Adipose tissue (tissue), 3 donors: Measurements from ENCODE around the gene FGF9. TPM values are rescaled to one million over a fixed set of nuclear protein-coding genes. Genes with fewer than 3 reads are reported as not detected.

ENCODE experiments used
- H3K27ac ChIP-seq: one replicate; pipeline ENCODE4 v1.5.1; 2013; ENCODE audit warnings: low read depth, low read length
- WGBS, 3 donors: extraction: QIAGEN DNeasy Blood & Tissue Kit; methylation state at CpG; one replicate each; pipeline ENCODE4 v1.1.7; 2013; 5-methylcytosine and 5-hydroxymethylcytosine counted together
- polyA plus RNA-seq, 3 donors: library from polyadenylated mRNA; stranded (reverse); fragments of 200-250 nt; gene quantifications; one replicate each; pipeline ENCODE4 v1.2.3, GENCODE V29; 2013
- donor health status: healthy with polysubstance abuse.
- donor health status: Bipolar disorder and iron deficiency.
- donor health status: healthy.

The FGF9 gene
- 1 to 10 TPM in 1 of 3 donors, under 1 TPM in 2; 0.09 to 1.0 (median 0.18) TPM for polyA plus RNA-seq

- WGBS, 3 donors: 0 to 1% (median 0%) methylated on average over 60 to 62 of the region's 62 CpGs
- H3K27ac ChIP-seq: no peak within 1 kb of the TSS
Measured at GRCh38 chr13:21670883-21671619, at the start of gene FGF9. FGF9 (plus strand) TSS chr13:21671073; CDS start chr13:21671913, 840 bp downstream.

DNA sequence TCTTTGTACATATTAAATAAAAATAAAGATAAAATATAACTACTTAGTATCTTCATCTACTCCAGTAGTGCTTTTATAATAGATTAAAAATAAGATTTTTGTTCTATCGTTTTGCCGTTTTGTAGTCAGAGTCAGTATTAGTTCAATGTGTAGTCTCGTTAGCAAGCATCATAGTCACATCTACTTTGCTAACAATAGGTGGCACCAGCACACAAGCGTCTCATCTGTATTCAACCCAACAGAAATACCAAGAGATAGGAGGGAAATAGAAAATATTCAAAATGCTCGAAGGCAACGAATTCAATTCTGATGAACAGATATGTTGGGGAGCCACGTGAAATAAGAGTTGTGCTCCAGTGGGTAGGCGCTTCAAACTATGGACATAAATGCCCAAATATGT, 45.5 kb upstream of the FGF9 start:
- WGBS, 3 donors: 39 to 51% (median 49%) methylated on average over 8 of the region's 8 CpGs
- no peak overlapping the region for H3K27ac ChIP-seq

- H3K27ac ChIP-seq: no peak overlapping the region
Measured at GRCh38 chr13:21632196-21632595, 38.7 kb upstream of the FGF9 start.

DNA sequence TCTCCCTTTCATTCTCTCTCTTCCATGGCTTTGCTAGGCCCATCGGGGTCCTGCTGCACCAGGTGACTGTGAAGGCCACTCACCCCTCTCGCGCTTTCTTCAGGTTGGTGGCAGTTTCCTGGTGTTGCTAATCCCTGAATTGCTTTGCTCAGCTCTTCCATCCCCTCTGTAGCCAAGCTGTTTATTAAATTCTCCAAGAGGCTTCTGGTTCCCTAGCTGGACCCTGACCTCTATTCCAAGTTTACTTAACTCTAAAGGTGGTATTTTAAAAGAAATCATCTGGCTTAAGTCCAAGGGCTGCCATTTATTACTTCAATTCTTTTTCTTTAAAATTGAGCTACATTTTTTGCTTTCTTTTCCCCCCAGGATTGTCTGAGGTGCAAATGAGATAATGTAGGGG, 34.2 kb upstream of the FGF9 start:
- no peak overlapping the region for H3K27ac ChIP-seq
- 59 to 88% (median 82%) methylated on average over 3 of the region's 3 CpGs for WGBS, 3 donors

- 57 to 80% (median 70%) methylated on average over 13 of the region's 13 CpGs for WGBS, 3 donors
- no peak overlapping the region for H3K27ac ChIP-seq
Measured at GRCh38 chr13:21637296-21637695, 33.6 kb upstream of the FGF9 start.

DNA sequence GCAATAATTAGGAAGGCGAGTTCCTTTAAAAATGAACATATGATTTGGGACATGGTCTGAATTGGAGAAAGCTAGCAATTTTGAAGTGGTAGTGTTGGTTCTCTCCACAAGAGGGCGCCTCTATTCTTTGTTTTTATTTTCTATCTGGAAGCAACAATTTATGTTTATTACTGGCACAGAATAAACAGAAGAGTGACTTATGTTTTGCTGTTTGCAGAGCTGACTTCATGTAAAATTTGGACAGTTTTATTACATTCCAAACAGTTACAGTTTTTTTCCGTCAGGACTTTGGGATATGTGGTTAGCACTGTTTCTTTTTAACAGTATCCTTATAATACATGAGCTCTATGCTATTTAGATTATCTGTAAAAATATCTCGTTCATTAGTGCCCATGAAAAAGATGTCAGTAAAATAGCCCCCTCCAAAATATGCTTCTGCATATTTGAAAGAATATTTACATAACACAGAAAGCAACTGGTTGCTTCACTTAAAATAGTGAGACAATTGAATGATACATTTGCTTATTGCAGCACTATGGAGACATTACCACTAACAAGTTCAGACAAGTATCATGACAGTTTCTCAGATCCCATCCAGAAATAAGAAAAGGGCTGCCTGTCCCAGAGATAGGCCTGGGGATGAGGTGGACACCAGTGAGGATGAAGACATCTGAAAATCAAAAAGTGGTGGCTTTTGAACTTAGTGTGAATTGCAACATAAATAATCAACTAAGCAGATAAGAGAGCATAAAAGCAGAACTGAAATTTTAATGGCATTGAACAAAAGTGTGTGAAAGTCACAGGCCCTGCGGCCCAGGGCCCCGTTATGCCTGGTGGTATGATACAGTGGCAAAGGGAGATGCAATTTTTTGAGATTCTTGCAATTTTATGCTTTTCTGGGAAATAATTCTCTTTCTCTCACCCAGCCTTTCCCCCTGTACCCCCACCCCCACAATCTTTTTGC, 32.3 kb upstream of the FGF9 start:
- no peak overlapping the region for H3K27ac ChIP-seq
- 36 to 47% (median 39%) methylated on average over 6 of the region's 6 CpGs for WGBS, 3 donors

- H3K27ac ChIP-seq: no peak overlapping the region
- WGBS, 3 donors: 75 to 81% (median 77%) methylated on average over 5 of the region's 5 CpGs
Measured at GRCh38 chr13:21639561-21639960, 31.3 kb upstream of the FGF9 start.

GRCh38 chr13:21641629-21642028, 29.2 kb upstream of the FGF9 start:
- no peak overlapping the region for H3K27ac ChIP-seq
- WGBS, 3 donors: 85 to 91% (median 88%) methylated on average over 2 of the region's 2 CpGs

- H3K27ac ChIP-seq: no peak overlapping the region
- WGBS, 3 donors: 70 to 75% (median 75%) methylated on average over 4 of the region's 4 CpGs
Measured at GRCh38 chr13:21657538-21657937, 13.3 kb upstream of the FGF9 start.

DNA sequence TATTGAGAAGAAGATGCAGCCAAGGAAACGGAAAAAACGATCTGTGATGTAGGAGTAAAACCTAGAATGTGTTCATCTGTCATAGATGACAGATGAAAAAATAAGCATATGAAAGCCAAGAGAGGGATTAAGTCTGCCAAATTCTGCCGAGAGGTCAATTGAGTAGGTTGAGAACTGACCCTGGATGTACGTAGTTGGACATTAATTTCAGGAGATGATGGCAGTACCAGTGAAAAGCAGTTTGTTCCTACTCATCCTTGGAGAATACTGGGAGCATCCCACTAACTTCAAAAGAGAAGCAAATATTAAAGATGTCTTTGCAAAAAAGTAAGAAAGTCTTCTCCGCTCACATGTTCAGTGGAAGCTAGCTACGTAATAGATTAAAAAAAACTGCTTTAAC, 11.8 kb upstream of the FGF9 start:
- 44 to 62% (median 53%) methylated on average over 6 of the region's 6 CpGs for WGBS, 3 donors
- no peak overlapping the region for H3K27ac ChIP-seq

GRCh38 chr13:21661097-21661909, 9.6 kb upstream of the FGF9 start:
- WGBS, 3 donors: 93 to 98% (median 95%) methylated on average over 2 of the region's 2 CpGs
- no peak overlapping the region for H3K27ac ChIP-seq

GRCh38 chr13:21663197-21663596, 7.7 kb upstream of the FGF9 start:
- no peak overlapping the region for H3K27ac ChIP-seq
- 90 to 95% (median 92%) methylated on average over 4 of the region's 4 CpGs for WGBS, 3 donors

- H3K27ac ChIP-seq: no peak overlapping the region
- WGBS, 3 donors: 7 to 14% (median 7%) methylated on average over 23 of the region's 23 CpGs
Measured at GRCh38 chr13:21668732-21669275, 2.1 kb upstream of the FGF9 start.

- no peak overlapping the region for H3K27ac ChIP-seq
- 0% methylated on average over 52 to 70 of the region's 70 CpGs for WGBS, 3 donors
Measured at GRCh38 chr13:21670006-21670882, 629 bp upstream of the FGF9 start.

- 1 to 2% (median 2%) methylated on average over 15 of the region's 15 CpGs for WGBS, 3 donors
- H3K27ac ChIP-seq: no peak overlapping the region
Measured at GRCh38 chr13:21671620-21672286, 880 bp downstream of the FGF9 start.

DNA sequence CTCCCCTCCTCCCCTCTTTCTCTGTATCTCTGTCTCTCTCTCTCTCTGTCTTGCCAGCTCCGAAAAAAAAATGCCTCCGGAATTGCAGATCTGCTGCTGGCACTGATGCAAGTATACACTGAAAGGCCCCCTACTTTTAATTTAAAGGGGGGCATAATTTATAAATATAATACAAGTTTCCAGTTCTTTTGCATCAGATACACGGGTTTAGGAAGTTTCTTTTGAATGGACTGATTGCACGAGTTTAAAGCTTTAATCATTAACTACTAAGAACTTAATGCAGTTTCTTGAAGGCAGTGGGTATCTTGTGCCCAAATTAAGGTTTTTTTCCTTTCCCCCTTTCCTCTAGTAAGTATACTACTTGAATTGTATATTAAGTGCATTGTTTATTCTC, 1.4 kb downstream of the FGF9 start:
- no peak overlapping the region for H3K27ac ChIP-seq
- 1 to 2% (median 1%) methylated on average over 4 of the region's 4 CpGs for WGBS, 3 donors
